KG1 (cell line): ENCODE data around the gene HAND1.
"Not testable (repeated sequence)": the region's sequence is repeated elsewhere in the genome, so short reads cannot be mapped to it uniquely, and the experiment has no call there.

ENCODE experiments used
- DNase-seq: peaks from one replicate; lab custom pipeline; 2025; lab: John Stamatoyannopoulos, UW

HAND1 gene

GRCh38 chr5:154478224-154478565 is at the start of gene HAND1:
Gene HAND1, minus strand, starts transcription at chr5:154478227. Its CDS starts 219 bp downstream, at chr5:154478008.
- DNase-seq, result no peak

GRCh38 chr5:154526231-154527226 is 48.5 kb upstream of the HAND1 start:
- DNase-seq, result no peak

GRCh38 chr5:154524859-154525258 is 46.8 kb upstream of the HAND1 start:
- DNase-seq, result no peak

- no peak for DNase-seq
Observed at GRCh38 chr5:154524181-154524580, 46.2 kb upstream of the HAND1 start.

- no peak for DNase-seq
Observed at GRCh38 chr5:154523709-154524108, 45.7 kb upstream of the HAND1 start.

- no peak for DNase-seq
Observed at GRCh38 chr5:154523104-154523503, 45.1 kb upstream of the HAND1 start.

GRCh38 chr5:154522284-154522683 is 44.3 kb upstream of the HAND1 start:
- no peak for DNase-seq

GRCh38 chr5:154521756-154522155 is 43.7 kb upstream of the HAND1 start:
- no peak for DNase-seq

GRCh38 chr5:154520861-154521453 is 42.9 kb upstream of the HAND1 start:
- no peak for DNase-seq

- DNase-seq, result no peak
Observed at GRCh38 chr5:154519359-154519758, 41.3 kb upstream of the HAND1 start.

GRCh38 chr5:154518438-154518867 is 40.4 kb upstream of the HAND1 start:
- DNase-seq, result no peak

GRCh38 chr5:154517810-154518437 is 39.9 kb upstream of the HAND1 start:
- DNase-seq, result no peak

GRCh38 chr5:154517181-154517580 is 39.2 kb upstream of the HAND1 start:
- no peak for DNase-seq

- no peak for DNase-seq
Observed at GRCh38 chr5:154516475-154516874, 38.4 kb upstream of the HAND1 start.

GRCh38 chr5:154515488-154515887 is 37.5 kb upstream of the HAND1 start:
- not testable (repeated sequence) for DNase-seq

GRCh38 chr5:154514331-154514730 is 36.3 kb upstream of the HAND1 start:
- no peak for DNase-seq

- DNase-seq, result no peak
Observed at GRCh38 chr5:154513669-154514084, 35.6 kb upstream of the HAND1 start.

- DNase-seq, result no peak
Observed at GRCh38 chr5:154511984-154512383, 34.0 kb upstream of the HAND1 start.

GRCh38 chr5:154509784-154510555 is 31.9 kb upstream of the HAND1 start:
- DNase-seq, result no peak

GRCh38 chr5:154508114-154508513 is 30.1 kb upstream of the HAND1 start:
- no peak for DNase-seq

GRCh38 chr5:154506716-154507080 is 28.7 kb upstream of the HAND1 start:
- DNase-seq, result no peak
